Progenitor cell of endocrine pancreas (in vitro differentiated cells): Measurements from ENCODE around the gene ZACN. TPM values are rescaled to one million over a fixed set of nuclear protein-coding genes. Genes with fewer than 3 reads are reported as not detected.

Experiments used
- DNase-seq: peaks from one replicate; pipeline ENCODE4 v3.0.0; 2021; ENCODE audit warnings: low spot score; ENCODE audit not compliant: unreplicated experiment
- H3K27ac Mint-ChIP-seq: 2 replicates; pipeline ENCODE4 v1.8.0; 2021; ENCODE audit warnings: mild to moderate bottlenecking, moderate library complexity, mixed read lengths
- H3K27me3 Mint-ChIP-seq: 2 replicates; pipeline ENCODE4 v1.8.0; 2021; ENCODE audit warnings: mixed read lengths
- H3K36me3 Mint-ChIP-seq: 2 replicates; pipeline ENCODE4 v1.8.0; 2022; ENCODE audit warnings: mixed read lengths; ENCODE audit not compliant: insufficient read depth
- H3K4me1 Mint-ChIP-seq: 2 replicates; pipeline ENCODE4 v1.8.0; 2021; ENCODE audit warnings: low read depth, mixed read lengths
- H3K4me3 Mint-ChIP-seq: 2 replicates; pipeline ENCODE4 v1.8.0; 2021; ENCODE audit warnings: low read depth, mild to moderate bottlenecking, moderate library complexity, mixed read lengths
- H3K9me3 Mint-ChIP-seq: 2 replicates; pipeline ENCODE4 v1.8.0; 2021; ENCODE audit warnings: low read depth, mixed read lengths
- CTCF ChIP-seq: fragments of 200-600 bp; sonication (generic); IDR thresholded peaks from one replicate; pipeline ENCODE4 v1.5.0; 2021; ENCODE audit warnings: antibody characterized with exemption, mild to moderate bottlenecking; ENCODE audit not compliant: unreplicated experiment
- long read RNA-seq: library from polyadenylated mRNA; unstranded; transcript quantifications from one replicate; pipeline ENCODE4 v2.0.0, GENCODE V29; 2020
- total RNA-seq: library from RNA; stranded (reverse); gene quantifications from 2 replicates; pipeline ENCODE4 v1.2.1, GENCODE V29; 2021

ZACN gene
- total RNA-seq, result 0.36 and 0.96 TPM in 2 replicates
- long read RNA-seq, result 0 reads

DNA sequence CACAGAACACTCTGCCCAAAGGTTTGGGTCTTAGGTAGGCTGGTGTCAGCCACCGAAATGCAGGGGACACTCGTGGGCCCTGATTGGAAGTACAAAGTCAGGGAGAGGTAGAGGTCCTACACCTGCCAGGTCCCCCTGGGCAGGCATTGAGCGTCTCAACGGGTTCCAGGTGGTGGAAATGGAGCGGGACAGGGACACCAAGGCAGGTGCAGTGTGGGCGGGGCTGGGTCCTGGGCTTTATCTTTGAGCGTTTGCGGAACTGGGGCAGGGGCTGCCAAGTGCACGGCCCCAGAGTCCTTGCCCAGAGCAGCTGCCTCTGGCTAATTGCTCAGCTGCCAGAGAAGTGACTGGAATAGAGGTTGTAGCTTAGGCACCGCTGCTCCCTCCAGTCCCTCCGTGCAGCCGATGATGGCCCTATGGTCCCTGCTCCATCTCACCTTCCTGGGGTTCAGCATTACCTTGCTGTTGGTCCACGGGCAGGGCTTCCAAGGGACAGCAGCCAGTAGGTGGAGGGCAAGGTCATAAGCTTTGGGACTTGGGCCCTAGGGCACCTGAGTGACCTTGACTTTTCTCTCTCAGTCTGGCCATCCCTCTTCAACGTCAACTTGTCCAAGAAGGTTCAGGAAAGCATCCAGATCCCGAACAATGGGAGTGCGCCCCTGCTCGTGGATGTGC, at the start of gene ZACN:
Gene ZACN (plus strand): TSS at position 323 of the 675 bp plus-strand sequence. CDS start 83 bp downstream, at position 406.
- peaks cover 1% of the 10 kb centered on the region for H3K36me3 Mint-ChIP-seq
- H3K4me3 Mint-ChIP-seq, result no peak within 1 kb of the TSS
- H3K4me1 Mint-ChIP-seq, result peaks cover 26% of the 10 kb centered on the region
- no peak for TF ChIP-seq CTCF
- no peaks in the 10 kb centered on the region for H3K9me3 Mint-ChIP-seq
- H3K27ac Mint-ChIP-seq, result no peak within 1 kb of the TSS
- peaks cover 50% of the 10 kb centered on the region for H3K27me3 Mint-ChIP-seq
- no peak for DNase-seq

GRCh38 chr17:76032073-76032779, 46.8 kb upstream of the ZACN start:
- Mint-ChIP-seq H3K27me3 (no peaks in the 10 kb centered on the region), H3K9me3 (no peaks in the 10 kb centered on the region)

GRCh38 chr17:76032780-76033108, 46.2 kb upstream of the ZACN start:
- Mint-ChIP-seq H3K4me3 (no peak overlapping the region), H3K27ac (no peak overlapping the region), H3K4me1 (peaks cover 9% of the 10 kb centered on the region), H3K9me3 (no peaks in the 10 kb centered on the region), H3K36me3 (no peaks in the 10 kb centered on the region), H3K27me3 (no peaks in the 10 kb centered on the region)
- TF ChIP-seq CTCF, result no peak
- DNase-seq, result no peak

More at GRCh38 chr17:76032073-76032779, 46.8 kb upstream of the ZACN start:
- Mint-ChIP-seq H3K4me3 (no peak overlapping the region), H3K36me3 (no peaks in the 10 kb centered on the region), H3K27ac (no peak overlapping the region), H3K4me1 (peaks cover 10% of the 10 kb centered on the region)
- no peak for DNase-seq
- TF ChIP-seq CTCF, result no peak

GRCh38 chr17:76033139-76033538, 45.8 kb upstream of the ZACN start:
- Mint-ChIP-seq H3K4me3 (no peak overlapping the region), H3K27ac (no peak overlapping the region), H3K27me3 (no peaks in the 10 kb centered on the region), H3K9me3 (no peaks in the 10 kb centered on the region), H3K4me1 (peaks cover 9% of the 10 kb centered on the region), H3K36me3 (no peaks in the 10 kb centered on the region)
- TF ChIP-seq CTCF, result no peak
- no peak for DNase-seq

DNA sequence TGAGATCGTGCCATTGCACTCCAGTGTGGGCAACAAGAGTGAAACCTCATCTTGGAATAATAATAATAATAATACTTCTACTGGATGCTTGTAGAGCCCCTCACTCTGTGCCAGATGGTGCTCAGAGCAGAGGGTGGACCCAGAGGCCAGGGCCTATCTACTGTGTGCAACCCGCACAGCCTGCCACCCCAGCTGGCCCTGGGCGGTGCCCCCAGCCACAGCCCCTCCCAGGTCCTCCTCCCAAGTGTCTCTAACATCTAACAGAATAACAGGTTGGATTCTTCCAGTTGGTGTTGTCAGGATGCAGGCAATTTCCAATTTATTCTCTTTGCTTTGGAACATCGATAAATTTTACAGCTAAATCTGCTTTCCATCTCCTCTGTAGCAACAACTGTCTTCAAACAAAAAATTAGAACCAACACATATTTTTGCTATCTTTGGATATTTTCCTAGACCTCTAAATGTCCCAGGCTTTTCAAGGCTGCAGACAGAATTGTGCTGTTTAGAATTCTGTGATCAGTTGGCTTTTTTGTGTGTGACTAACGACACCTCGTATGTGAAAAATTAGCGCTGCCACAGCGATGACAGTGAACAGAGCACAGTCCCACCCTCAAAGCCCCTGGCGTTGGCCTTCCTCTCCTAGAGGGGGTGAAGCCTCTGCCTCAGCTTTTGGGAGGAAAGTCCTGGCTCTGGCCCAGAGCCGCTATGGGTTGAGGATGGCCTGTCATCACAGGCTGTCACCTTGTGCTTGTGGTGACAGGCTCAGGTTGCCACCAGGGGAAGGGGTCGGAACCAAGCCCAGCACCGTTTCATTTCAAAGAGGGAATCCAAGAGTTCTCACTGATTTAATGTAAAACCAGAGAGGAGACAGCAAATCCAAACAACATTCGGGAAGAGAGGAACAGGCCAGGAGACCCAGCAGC, 44.3 kb upstream of the ZACN start:
- DNase-seq, result no peak
- H3K27me3 Mint-ChIP-seq, result no peaks in the 10 kb centered on the region
- no peak overlapping the region for H3K27ac Mint-ChIP-seq
- H3K4me3 Mint-ChIP-seq, result no peak overlapping the region
- TF ChIP-seq CTCF, result no peak
- H3K4me1 Mint-ChIP-seq, result peaks cover 2% of the 10 kb centered on the region
- H3K9me3 Mint-ChIP-seq, result no peaks in the 10 kb centered on the region
- H3K36me3 Mint-ChIP-seq, result peaks cover 9% of the 10 kb centered on the region
